Hematopoietic multipotent progenitor cell treated with erythropoietin and hydrocortisone succinate and interleukin-3 and kit ligand, for 17 days (in vitro differentiated cells): ENCODE measurements around the gene RAP1GAP.
A peak's percentile ranks its signal among the peaks of the same experiment; 100 is the strongest.
"Not testable (repeated sequence)": the region's sequence is repeated elsewhere in the genome, so short reads cannot be mapped to it uniquely, and the experiment has no call there.

Experiments
- DNase-seq: peaks from one replicate; pipeline ENCODE4 v3.0.0-alpha.2; 2015; ENCODE audit warnings: low spot score

Gene RAP1GAP

DNA sequence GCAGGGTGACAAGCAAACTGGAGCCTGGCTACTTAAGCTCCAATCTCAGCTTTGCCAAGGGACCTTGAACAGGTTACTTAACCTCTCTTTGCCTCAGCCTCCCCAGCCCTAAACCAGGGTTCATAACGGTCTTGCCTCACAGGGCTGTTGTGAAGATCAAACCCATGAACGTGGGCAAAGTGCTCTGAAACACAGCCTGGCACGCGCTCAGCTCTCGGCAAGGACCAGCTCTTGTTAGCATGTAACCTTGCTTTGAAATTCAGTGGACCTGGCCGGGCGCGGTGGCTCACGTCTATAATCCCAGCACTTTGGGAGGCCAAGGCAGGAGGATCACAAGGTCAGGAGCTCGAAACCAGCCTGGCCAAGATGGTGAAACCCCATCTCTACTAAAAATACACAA is 24.8 kb downstream of the RAP1GAP start:
- DNase-seq, result no peak

DNA sequence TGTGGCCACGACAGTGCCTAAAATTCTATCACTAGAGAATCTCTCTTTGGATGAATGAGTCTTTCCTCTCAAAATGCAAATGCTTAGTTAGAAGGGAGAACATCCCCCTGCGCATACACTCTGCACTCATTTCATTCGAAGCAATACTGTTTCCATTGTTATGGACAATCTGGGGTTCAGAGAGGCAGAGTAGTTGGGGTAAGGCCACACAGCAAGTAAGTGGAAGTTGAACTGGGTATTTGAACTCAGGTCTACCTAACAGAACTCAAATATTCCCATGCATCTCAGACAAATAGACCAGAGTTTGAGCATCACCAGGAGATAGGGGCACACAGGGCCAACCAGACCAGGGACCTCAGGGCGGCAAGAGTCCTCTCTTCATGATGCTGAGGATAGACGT is 25.5 kb downstream of the RAP1GAP start:
- DNase-seq, result no peak

DNA sequence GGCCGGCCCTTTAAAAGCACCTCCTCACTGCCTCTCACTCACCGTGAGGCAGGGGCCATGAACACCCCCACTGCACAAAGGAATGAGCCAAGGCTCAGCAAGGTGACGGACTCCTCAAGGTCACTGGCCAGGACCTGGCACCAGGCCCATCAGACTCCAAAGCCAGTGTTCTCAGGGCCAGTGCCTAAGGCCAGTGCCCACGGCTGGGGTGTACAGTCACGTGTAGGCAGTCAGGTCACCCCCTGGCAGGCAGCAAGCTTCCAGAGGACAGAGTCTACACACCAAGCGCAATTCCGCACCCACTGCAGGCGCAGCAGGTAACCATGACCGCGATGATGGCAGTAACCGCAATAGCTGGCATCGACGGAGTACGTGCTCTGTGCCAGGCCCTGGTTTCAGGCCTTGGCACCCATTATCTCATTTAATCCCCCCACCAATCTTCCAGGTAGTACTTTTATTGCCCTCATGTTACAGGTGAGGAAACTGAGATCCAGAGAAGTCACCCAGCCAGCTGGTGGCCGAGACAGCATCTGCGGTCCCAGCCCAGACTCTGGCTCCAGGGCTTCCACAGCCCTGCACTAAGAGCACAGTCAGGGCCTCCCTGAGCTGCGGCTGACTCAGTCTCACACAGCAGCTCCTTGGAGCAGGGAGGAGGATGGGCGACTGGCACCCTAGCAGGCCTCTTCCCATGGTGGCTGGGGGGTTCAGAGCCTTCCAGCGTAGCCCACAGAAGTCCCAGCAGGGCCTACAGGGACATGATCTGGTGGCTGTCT is 27.0 kb downstream of the RAP1GAP start:
- DNase-seq, result no peak

DNA sequence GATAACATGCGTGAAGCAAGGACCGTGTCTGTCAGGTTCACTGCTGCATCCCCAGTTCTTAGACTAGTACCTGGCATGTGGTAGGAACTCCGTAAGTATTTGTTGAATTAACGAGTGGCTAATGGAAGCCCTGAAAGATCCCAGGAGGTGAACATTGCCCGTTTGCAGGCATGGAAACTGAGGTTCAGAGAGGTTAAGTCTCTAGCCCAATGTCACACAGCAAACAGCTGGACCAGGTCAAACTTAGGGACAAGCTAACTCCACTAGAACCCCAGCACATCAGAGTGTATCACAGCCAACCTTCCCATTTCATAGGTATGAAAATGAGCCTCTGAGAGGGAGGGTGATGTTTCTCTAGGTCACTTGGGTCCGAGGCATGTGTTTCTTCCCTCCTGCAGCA is 27.6 kb downstream of the RAP1GAP start:
- no peak for DNase-seq

DNA sequence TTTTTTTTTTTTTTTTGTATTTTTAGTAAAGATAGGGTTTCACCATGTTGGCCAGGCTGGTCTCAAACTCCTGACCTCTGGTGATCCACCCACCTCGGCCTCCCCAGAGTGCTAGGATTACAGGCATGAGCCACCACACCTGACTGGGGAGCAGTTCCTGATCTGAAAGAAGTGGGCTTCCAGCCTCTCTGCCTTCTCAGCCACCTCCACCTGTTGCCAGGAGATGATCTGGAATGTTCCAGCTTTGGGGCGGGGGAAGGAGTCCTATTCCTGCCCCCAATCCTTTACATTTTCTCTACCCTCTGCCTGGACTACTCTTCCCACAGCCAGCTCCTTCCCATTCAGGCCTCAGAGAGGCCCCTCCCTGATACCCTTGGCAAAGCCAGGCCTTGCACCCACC is 28.1 kb downstream of the RAP1GAP start:
- no peak for DNase-seq

DNA sequence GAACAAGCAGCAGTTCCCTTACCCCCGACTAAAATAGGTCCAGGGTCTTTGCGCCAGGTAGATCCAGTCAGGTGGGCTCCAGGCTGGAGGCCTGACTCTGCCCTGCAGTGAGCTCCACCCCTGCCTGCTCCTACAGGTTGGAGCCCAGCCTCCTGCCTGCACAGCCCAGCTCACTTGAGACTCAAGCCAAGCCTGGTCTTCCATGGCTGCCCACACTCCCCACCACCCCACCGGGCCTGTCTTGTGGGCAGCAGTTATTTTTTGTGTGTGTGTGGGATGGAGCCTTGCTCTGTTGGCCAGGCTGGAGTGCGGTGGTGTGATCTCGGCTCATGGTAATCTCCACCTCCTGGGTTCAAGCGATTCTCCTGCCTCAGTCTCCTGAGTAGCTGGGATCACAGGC is 28.5 kb downstream of the RAP1GAP start:
- DNase-seq, result no peak

DNA sequence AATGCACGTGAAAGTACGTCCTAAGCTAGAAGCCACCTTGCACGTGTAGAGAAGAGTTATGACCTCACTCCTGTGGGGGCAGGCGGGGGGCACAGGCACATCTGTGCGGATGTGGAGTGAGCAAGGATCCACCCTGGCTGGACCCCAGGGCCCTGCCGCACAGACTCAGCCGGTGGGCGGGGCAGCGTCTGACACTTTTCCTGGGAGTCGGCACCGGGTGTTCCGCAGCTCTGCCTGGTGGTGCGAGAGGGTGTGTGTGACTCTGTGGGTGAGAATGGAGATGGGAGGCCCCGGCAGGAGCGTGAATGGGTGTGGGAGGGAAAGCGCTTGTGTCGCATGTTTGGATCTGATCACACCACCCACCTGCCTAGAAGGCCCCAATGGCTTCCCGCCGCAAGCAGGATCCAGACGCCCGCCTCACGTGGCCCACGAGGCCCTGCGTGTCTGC is 29.5 kb downstream of the RAP1GAP start:
- no peak for DNase-seq

DNA sequence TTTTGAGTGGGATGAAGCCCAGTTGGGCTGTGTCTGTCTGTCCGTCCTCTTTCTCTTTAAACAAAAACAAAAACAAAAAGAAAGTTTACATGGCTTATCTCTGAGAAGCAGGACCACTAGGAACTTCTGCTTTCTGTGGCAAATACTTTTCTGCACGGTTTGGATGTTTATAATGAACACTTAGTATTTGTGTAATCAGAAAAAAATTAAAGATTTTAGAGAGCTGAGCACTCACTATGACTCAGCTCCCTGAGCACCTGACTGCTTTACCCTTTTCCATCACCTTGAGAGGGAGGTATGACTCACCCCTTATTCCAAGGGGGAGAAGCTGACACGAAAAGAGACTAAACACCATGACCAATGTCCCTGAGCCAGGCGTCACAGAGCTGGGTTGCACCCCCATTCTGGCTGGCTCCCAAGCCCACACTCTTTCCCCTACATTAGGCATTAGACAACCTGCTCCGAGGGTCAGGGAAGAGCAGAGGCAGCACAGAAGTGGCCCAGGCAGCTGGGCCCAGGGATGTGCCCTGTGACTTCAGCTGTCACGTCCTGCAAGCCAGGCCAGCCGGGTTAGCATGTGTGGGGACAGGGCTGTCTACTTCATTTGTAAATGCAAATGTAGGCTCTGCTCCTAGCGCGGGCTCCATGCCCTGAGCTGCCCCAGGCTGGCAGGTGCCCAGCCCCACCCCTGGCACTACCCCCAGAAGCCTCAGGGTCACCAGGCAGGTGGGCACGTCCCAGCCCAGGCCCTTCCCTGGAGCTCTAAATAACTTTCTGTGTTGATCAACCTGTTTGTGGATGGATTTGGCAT is 30.4 kb downstream of the RAP1GAP start:
- DNase-seq, result peak; percentile 66

DNA sequence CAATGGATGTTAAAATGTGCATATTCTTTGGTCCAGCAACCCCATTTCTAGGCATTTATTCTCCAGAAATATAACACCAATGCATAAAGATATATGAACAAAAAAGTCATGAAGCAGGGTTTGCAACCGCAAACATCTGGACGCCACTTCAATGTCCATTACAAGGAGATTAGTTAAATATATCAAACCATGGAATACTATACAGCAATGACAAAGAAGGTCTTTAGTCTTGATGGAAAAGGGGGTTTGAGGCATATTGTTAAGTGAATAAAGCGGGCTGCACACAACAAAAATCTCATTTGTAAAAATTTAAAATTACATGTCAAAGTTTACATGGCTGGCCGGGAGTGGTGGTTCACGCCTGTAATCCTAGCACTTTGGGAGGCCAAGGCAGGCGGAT is 31.6 kb downstream of the RAP1GAP start:
- no peak for DNase-seq

DNA sequence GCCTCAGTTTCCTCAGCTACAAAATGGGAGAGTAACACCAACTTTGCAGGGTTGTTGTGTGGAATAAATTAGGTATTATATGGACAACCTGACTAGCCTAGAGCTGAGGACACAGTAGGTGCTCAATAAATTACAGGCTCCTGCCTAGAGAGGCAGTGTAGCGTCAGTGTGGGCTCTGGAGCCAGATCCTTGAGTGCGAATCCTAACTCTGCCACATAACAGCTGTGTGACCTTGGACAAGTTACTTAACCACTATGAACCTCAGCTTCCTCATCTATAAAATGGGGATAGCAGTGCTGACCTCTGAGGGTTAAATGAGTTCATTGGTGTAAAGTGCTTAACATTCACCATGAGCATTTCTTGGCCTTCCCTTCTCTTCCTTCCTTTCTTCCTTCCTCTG is 33.1 kb downstream of the RAP1GAP start:
- no peak for DNase-seq

DNA sequence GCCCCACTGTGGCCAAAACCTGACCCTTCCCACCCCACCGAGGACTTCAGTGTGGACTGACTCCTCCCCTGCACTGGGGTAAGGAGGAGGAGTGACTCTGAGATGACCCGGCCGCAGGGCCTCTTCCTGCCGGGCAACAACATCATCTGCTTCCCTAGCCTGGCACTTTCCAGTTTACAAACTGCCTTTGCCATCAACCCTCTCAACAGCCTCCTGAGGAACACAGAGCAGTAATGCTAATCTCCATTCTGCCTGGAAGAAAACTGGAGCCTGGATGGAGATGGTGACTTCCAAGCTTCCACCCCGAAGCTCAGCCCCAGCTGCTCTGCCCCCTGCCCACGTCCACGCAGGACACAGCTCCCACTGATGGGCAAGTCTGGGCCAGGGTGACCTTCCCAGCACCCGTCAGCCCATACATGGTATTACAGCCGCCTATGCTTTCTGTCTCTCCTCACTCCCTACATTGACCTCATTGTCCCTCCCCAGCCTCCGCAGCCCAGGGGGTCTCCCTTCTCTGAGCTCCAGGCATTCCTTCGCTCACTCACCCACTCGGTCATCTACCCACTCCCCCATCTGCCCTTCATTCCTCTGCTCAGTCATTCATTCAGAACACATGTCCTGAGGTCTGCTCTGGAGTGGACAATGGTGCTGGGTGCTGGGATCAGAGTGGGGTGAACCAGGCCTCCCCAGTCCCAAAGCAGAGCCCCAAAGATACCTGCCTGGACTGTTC is 34.2 kb downstream of the RAP1GAP start:
- no peak for DNase-seq

DNA sequence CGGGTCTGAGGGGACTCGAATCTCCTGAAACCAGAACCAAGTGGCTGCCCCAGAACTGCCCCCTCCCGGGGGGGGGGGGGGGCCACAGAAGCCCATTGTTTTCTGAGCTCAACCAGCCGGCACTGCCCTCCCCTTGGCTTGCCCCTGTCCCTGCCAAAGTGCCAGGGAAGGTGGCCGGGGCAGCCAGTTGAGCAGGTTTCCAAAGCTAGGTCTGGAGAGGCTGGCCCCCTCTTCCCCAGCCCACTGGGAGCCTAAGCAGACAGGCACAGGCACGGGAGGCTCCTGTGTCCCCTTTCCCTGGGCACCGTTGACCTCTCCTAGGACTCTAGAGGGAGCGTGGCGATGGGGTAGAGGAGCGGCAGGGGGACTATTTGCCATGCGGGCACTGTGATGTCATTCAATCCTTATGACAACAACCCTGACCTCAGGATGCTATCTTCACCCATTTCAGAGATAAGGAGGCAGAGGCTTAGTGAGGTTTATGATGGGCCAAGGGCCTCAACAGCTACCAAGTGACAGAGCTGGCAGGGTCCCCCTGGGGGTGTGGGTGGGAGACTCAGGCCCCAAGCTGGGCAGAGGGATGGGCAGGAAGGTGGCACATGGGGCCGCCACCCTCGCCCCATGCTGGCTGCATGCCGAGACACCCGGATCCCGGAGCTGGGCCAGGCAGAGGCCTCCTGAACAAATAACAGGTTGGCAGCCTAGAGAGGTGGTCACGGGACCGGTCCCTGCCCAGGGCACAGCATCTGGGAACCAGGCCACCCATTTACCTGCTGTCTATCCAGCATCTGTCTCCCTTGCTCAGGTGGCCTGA is 35.0 kb downstream of the RAP1GAP start:
- no peak for DNase-seq

DNA sequence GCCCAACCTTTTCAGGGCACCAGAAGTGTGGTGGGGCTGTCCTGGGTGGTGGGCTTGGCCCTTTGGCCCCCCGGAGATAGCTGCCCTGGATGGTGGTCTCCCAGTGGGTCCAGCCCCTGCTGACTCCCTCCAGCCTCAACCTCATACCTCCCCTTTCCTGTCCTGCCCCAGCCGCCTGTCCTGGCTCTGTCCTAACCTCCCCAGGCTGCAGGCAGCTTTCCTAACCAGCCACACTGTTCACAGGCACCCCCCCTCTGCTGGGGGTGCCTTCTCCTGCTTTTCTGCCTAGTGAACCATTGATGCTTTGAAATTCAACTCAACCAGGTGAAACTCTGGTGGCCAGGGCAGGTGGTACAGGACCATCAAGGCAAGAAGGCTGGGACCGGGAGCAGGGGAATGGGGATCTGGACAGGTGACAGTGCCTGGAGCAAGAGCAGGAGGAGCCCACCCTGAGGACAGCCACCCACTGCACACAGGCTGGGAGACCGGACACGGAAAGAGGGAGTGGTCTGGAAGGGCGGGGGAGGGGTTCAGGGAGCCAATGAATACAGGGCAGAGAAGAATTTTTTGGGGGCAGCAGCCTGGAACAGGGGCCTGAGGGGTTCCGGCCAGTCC is 35.9 kb downstream of the RAP1GAP start:
- DNase-seq, result no peak

DNA sequence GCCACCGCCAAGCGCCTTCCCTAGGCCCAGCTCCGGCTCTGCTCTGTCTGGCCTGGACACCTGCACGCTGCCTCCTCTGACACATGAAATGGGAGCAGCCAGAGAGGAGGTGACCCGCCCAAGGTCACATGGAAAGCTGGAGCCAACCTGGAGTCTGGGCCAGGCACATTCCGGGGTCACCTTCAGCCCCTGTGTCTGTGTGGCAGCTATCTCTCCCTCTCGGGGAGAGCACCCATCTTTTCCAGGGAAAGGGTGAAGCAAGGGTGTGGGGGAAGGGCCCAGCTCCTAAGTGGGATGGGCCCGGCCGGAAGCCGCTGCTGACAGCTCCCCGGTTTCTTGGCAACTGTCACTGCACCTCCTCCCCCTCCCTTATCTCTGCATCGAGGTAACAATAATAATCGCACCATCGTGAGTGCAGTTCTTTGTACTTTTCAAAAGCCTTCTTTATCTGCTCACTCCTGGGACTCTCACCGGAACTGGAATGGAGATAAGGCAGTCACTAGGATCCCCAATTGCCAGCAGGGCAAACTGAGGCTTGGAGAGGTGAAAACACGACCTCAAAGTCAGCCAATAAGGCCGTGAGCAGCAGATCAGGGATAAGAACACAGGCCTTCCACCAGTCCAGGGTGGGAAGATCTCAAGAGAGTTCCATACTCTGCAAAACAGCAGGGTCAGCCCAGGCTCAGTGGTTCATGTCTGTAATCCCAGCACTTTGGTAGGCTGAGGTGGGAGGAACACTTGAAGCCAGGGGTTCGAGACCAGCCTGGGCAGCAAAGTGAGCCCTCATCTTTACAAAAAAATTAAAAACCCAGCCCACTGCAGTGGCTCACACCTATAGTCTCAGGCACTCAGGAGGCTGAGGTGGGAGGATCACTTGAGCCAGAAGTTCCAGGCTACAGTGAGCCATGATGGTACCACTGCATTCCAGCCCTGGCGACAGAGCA is 36.9 kb downstream of the RAP1GAP start:
- no peak for DNase-seq

DNA sequence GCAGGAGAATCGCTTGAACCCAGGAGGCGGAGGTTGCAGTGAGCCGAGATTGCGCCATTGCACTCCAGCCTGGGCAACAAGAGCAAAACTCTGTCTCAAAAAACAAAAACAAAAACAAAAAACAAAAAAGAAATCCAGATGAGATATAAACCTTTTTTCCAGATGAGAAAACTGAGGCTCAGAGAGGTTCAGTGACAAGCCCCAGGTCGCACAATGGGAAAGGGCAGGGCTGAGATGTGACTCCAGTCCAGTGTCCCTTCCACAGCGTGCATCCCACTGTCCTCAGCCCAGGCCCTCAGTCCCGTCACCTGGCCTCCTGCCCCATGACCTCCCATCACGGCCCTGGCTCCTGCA is 37.6 kb downstream of the RAP1GAP start:
- DNase-seq, result not testable (repeated sequence)

DNA sequence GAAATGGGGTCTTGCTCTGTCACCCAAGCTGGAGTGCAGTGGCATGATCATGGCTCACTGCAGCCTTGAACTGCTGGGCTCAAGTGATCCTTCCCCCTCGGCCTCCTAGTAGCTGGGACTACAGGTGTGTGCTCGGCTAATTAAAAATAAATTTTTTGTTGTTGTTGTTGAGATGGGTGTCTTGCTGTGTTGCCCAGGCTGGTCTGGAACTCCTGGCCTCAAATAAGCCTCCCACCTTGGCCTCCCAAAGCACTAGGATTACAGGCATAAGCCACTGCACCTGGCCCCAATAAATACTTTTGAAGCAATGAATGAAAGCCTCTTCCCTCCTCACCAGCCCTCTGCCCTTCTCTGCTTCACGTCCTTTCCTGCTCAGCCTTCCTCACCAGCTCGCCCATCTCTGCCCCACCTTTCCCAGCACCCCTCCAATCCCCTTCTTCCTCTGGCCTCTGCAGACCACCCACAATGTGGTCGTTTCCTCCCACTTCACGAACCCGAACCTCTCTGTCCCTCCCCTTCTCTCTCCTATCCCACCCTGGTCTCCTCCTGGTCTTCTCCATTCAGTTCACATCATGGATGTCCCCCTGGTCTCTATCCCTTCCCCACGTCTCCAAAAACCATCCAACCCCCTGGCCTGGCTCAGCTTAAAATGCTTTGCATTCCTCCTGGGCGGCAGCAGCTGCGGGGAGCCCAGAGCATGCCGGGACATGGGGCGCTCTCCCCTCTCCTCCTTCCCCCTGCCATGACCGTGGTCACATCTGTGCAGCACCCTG is 38.4 kb downstream of the RAP1GAP start:
- DNase-seq, result no peak

DNA sequence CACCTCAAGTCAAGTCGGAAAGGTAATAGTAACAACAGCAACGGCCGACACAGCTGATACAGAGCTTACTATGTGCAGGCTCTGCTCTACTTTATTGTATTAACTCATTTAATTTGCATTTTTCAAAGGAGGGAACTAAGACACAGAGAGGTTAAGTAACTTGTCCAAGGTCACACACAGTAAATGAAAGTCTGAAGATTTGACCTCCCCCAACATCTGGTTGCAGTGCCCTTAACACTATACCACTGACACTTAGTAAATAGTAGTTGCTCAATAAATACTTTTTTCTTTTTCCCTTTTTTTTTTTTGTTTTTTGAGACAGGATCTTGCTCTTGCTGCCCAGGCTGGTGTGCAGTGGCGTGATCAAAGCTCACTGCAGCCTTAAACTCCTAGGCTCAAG is 39.2 kb downstream of the RAP1GAP start:
- DNase-seq, result no peak

DNA sequence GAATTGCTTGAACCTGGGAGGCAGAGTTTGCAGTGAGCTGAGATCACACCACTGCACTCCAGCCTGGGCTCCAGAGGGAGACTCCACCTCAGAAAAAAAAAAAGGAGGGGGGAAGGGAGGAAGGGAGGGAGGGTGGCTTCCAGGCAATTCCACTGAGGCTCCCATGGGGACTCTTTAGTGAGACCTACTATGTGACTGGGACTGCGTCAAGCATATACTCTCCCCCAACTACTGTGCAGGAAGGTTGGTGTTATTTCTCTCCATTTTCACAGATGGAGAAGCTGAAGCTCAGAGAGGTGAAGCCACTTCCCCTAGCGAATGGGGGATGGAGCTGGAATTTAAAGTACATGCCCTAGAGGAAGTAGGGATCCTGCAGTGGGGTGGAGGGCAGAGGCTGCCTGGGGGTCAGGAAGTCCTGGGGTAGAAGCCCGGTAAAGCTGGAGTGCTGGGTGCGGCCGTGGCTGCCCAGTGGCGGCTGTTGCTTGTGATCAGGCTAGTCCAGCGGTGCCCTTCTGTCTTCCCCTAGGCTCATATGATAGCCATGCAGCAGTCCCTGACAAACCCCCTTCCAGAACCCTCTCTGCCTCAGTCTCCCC is 40.3 kb downstream of the RAP1GAP start:
- DNase-seq, result no peak

DNA sequence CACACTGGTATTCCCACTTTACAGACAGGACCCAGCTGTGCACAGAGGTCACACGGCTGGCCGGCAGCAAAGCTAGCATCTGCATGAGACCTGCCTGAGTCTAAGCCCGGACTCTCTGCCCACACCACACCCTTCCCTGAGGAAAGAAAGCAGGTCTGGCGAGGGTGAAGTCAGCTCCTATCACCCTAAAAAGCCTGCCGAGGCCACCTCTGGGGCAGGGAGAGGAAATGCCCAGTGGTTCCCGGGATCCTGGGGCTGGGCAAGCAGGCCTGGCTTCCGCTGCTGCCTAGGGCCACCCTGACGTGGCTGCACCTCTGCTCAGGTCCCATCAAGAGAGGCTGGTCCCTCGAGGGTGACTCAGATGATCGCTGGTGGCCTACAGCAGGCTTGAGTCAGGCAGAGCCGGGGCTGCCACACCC is 42.2 kb downstream of the RAP1GAP start:
- DNase-seq, result no peak
